AG10803 (cell line): Measurements from ENCODE around the gene NLRC3.
A peak's percentile ranks its signal among the peaks of the same experiment; 100 is the strongest.

ENCODE experiments used
- DNase-seq: peaks from one replicate; pipeline ENCODE4 v3.0.0; 2010; ENCODE audit warnings: low read depth
- H3K4me3 ChIP-seq: 2 replicates; pipeline ENCODE4 v1.5.1; 2011; ENCODE audit warnings: mild to moderate bottlenecking, low read length, control low read depth
- CTCF ChIP-seq: conservative IDR thresholded peaks from 2 replicates; pipeline ENCODE4 v1.5.1; 2011; ENCODE audit warnings: mild to moderate bottlenecking, low read length, control low read depth, inconsistent platforms

NLRC3 gene

GRCh38 chr16:3536851-3537250, 40.4 kb downstream of the NLRC3 start:
- DNase-seq, result peak; percentile 58
- 0 out of 2 replicates have a peak overlapping the region, but pooled peaks have one; percentile 10 for H3K4me3 ChIP-seq
- TF ChIP-seq CTCF, result no peak

- no peak overlapping the region for H3K4me3 ChIP-seq
- peak; percentile 82 for DNase-seq
- TF ChIP-seq CTCF, result no peak
Observed at GRCh38 chr16:3536271-3536731, 40.9 kb downstream of the NLRC3 start.

GRCh38 chr16:3534126-3534525, 43.1 kb downstream of the NLRC3 start:
- H3K4me3 ChIP-seq, result no peak overlapping the region
- no peak for DNase-seq
- TF ChIP-seq CTCF, result no peak

DNA sequence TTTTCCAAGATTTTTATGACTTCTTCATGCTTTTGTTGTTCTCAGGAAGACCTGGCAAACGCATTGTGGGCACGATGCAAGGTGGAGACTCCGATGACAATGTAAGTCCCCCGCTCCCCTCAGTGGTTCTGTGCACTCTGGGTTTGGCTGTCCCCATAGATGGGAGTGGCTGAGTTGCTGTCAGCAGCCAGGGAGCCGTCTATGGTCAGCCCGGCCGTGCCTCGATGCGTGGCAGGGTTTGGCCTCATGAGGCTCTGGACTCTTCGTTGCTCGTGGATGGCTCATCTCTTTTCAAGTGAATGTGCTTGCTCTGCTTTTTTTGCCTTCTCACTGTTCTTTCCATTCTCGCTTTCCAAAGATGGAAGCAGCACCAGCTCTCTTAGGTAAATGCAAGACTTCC, 44.5 kb downstream of the NLRC3 start:
- DNase-seq, result no peak
- no peak overlapping the region for H3K4me3 ChIP-seq
- TF ChIP-seq CTCF, result no peak

GRCh38 chr16:3530371-3530914, 46.8 kb downstream of the NLRC3 start:
- no peak for DNase-seq
- no peak overlapping the region for H3K4me3 ChIP-seq
- no peak for TF ChIP-seq CTCF

DNA sequence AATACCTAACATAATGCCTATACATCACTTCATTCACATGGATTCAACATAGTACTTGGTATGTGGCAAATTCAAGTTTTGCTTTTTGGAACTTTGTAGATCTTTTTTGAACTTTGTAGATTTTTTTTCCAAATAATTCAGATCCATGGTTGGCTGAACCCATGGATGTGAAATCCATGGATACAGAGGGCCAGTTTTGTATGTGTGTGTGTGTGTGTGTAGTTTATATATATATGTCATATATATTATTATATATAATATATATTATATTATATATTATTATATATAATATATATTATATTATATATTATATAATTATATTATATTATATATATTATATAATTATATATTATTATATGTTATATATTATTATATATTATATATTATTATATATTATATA, 48.0 kb downstream of the NLRC3 start:
- DNase-seq, result no peak
- TF ChIP-seq CTCF, result no peak
- H3K4me3 ChIP-seq, result no peak overlapping the region

DNA sequence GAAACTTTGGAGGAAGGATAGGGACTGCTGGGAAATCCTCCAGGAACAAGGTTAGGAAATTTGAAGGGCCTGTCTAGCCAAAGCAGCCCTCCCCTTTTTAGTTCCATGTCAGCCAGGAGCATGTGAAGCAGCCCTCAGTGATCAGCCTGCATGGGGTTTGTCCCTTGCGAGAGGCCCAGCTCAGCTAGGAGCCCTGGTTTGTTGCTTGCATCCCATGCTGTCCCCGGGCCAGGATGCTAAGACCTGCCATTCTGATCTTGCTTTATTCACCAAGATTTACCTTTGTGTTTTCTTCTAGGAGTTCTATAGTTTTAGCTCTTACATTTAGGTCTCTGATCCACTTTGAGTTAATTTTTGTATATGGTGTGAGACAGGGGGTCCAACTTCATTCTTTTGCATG, 48.8 kb downstream of the NLRC3 start:
- no peak overlapping the region for H3K4me3 ChIP-seq
- DNase-seq, result no peak
- TF ChIP-seq CTCF, result no peak
